ENCODE data around the gene BCL11B. TPM values are rescaled to one million over a fixed set of nuclear protein-coding genes. Genes with fewer than 3 reads are reported as not detected.

BCL11B gene
- total and polyA plus RNA-seq, 4 donors = 0.04 to 0.42 (median 0.16) TPM

- peak overlapping the region in 1 of 3 donors; percentile 29 for H3K4me3 ChIP-seq (ENCODE audit: low read depth in 1 of 3, low read length in 3 of 3)
- 3% methylated on average over 53 of the region's 53 CpGs for WGBS
- H3K27me3 ChIP-seq (ENCODE audit: control insufficient read depth in 4 of 4, insufficient read depth in 4 of 4, low read length in 3 of 4) = peaks cover 0 to 12% (median 2%) of the 10 kb centered on the region in 4 donors
- H3K4me1 ChIP-seq (ENCODE audit: control insufficient read depth in 4 of 4, insufficient read depth in 4 of 4, low read length in 3 of 4) = peaks cover 31 to 43% (median 33%) of the 10 kb centered on the region in 4 donors
- no peaks in the 10 kb centered on the region for H3K9me3 ChIP-seq (ENCODE audit: control insufficient read depth in 4 of 4, low read length in 3 of 4)
- no peak overlapping the region for H3K27ac ChIP-seq (ENCODE audit: low read depth in 1 of 2, low read length in 2 of 2)
- H3K9ac ChIP-seq (ENCODE audit: low read depth in 1 of 2, low read length in 2 of 2) = no peak overlapping the region
- no peaks in the 10 kb centered on the region for H3K36me3 ChIP-seq (ENCODE audit: control insufficient read depth in 4 of 4, insufficient read depth in 3 of 4, low read depth in 1 of 4, low read length in 3 of 4)
- peak; percentile 39 for DNase-seq (ENCODE audit: low spot score)
- no peak for TF ChIP-seq FOXA1 (IDR thresholded peaks at IDR 0.05)
- TF ChIP-seq HNF4G (IDR thresholded peaks at IDR 0.05) = no peak
- no peak for TF ChIP-seq JUND (IDR thresholded peaks at IDR 0.05)
- no peak for TF ChIP-seq HNF4A (conservative IDR thresholded peaks at IDR 0.05)
- no peak for TF ChIP-seq ZBTB33 (IDR thresholded peaks at IDR 0.05)
- no peak for TF ChIP-seq YY1 (IDR thresholded peaks at IDR 0.05)
- TF ChIP-seq GABPA (IDR thresholded peaks at IDR 0.05 in 1 of 2, conservative IDR thresholded peaks at IDR 0.05 in 1 of 2) = no peak
- TF ChIP-seq, protein P1, sequence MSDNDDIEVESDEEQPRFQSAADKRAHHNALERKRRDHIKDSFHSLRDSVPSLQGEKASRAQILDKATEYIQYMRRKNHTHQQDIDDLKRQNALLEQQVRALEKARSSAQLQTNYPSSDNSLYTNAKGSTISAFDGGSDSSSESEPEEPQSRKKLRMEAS (IDR thresholded peaks at IDR 0.05) = no peak
- TF ChIP-seq NR2F2 (IDR thresholded peaks at IDR 0.05) = no peak
- TF ChIP-seq FOXA2 (IDR thresholded peaks at IDR 0.05) = no peak
- TF ChIP-seq RAD21 (IDR thresholded peaks at IDR 0.05) = no peak
- TF ChIP-seq CTCF (IDR thresholded peaks at IDR 0.05; ENCODE audit: low read depth, low read length, missing input control) = no peak
- TF ChIP-seq SP1 (IDR thresholded peaks at IDR 0.05) = no peak
- no peak for TF ChIP-seq TAF1 (conservative IDR thresholded peaks at IDR 0.05)
- TF ChIP-seq EGR1 (IDR thresholded peaks at IDR 0.05; ENCODE audit: low read depth in 2 of 2) = no peak
- TF ChIP-seq REST (IDR thresholded peaks at IDR 0.05) = no peak
- TF ChIP-seq, protein P2, sequence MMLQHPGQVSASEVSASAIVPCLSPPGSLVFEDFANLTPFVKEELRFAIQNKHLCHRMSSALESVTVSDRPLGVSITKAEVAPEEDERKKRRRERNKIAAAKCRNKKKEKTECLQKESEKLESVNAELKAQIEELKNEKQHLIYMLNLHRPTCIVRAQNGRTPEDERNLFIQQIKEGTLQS (IDR thresholded peaks at IDR 0.05) = no peak
Measured at GRCh38 chr14:99272899-99273765, 1.1 kb upstream of the BCL11B start.

Data from liver (tissue), 9 donors.